Cardiac septum (tissue), 1 donor: ENCODE data around the gene ZXDC. TPM values are rescaled to one million over a fixed set of nuclear protein-coding genes. Genes with fewer than 3 reads are reported as not detected.
A peak's percentile ranks its signal among the peaks of the same experiment; 100 is the strongest.

Experiments used
- DNase-seq: peaks from one replicate; pipeline ENCODE4 v3.0.0-alpha.2; 2020; ENCODE audit warnings: low spot score
- intact Hi-C: fragments of 100-400 bp; cut with DNase I; formaldehyde crosslinking; loops from one replicate; pipeline ENCODE4 v1.14.0; 2022
- long read RNA-seq: library from polyadenylated mRNA; unstranded; transcript quantifications from one replicate; pipeline ENCODE4 v2.0.0, GENCODE V29; 2021
- total RNA-seq: library from RNA; stranded (reverse); fragmentation: NEBNext Ultra II Directional; extraction: Animal tissue kit (Norgen Biotek cat#: 25700); gene quantifications from one replicate; pipeline ENCODE4 v1.2.1, GENCODE V29; 2021
- donor health status: DM: no; HTN: no; CAD: no.

Gene ZXDC, protein sequence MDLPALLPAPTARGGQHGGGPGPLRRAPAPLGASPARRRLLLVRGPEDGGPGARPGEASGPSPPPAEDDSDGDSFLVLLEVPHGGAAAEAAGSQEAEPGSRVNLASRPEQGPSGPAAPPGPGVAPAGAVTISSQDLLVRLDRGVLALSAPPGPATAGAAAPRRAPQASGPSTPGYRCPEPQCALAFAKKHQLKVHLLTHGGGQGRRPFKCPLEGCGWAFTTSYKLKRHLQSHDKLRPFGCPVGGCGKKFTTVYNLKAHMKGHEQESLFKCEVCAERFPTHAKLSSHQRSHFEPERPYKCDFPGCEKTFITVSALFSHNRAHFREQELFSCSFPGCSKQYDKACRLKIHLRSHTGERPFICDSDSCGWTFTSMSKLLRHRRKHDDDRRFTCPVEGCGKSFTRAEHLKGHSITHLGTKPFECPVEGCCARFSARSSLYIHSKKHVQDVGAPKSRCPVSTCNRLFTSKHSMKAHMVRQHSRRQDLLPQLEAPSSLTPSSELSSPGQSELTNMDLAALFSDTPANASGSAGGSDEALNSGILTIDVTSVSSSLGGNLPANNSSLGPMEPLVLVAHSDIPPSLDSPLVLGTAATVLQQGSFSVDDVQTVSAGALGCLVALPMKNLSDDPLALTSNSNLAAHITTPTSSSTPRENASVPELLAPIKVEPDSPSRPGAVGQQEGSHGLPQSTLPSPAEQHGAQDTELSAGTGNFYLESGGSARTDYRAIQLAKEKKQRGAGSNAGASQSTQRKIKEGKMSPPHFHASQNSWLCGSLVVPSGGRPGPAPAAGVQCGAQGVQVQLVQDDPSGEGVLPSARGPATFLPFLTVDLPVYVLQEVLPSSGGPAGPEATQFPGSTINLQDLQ
- 22.0 TPM for total RNA-seq
- long read RNA-seq, full-length matches to known transcripts, result 24 of 49 reads
- long read RNA-seq, partial matches to known transcripts, result 5 of 49 reads
- long read RNA-seq, other reads (novel, unspliced or antisense), result 20 of 49 reads

DNA sequence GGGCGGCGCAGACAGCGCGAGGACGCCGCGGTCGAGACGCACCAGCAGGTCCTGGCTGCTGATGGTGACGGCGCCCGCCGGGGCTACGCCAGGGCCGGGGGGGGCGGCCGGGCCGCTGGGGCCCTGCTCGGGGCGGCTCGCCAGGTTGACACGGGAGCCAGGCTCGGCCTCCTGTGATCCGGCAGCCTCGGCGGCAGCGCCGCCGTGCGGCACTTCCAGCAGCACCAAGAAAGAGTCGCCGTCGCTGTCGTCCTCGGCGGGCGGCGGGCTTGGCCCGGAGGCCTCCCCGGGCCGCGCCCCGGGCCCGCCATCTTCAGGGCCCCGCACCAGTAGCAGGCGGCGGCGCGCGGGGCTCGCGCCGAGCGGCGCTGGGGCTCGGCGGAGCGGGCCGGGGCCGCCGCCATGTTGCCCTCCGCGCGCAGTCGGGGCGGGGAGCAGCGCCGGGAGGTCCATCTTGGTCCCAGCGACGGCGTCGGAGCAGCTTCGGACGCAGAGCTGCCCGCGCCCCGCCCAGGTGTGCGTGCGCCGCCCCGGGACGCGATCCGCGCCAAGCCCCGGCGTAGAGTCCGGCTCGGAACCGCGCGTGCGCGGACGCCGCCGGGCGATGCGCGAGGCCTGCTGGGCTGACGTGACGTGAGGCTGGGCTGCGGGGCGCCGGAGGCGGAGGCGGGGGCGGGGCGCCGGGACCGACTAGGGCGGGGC, at the start of gene ZXDC:
Gene ZXDC (minus strand): TSS at position 479 of the 702 bp plus-strand sequence. CDS start 26 bp downstream, at position 453.
- peak; percentile 99 for DNase-seq
- intact Hi-C loops, result loop anchor here (10.0 kb wide), 2 partner anchors 391 to 1199 kb away; partner anchors contain the start of genes ABTB1 and SLC41A3

DNA sequence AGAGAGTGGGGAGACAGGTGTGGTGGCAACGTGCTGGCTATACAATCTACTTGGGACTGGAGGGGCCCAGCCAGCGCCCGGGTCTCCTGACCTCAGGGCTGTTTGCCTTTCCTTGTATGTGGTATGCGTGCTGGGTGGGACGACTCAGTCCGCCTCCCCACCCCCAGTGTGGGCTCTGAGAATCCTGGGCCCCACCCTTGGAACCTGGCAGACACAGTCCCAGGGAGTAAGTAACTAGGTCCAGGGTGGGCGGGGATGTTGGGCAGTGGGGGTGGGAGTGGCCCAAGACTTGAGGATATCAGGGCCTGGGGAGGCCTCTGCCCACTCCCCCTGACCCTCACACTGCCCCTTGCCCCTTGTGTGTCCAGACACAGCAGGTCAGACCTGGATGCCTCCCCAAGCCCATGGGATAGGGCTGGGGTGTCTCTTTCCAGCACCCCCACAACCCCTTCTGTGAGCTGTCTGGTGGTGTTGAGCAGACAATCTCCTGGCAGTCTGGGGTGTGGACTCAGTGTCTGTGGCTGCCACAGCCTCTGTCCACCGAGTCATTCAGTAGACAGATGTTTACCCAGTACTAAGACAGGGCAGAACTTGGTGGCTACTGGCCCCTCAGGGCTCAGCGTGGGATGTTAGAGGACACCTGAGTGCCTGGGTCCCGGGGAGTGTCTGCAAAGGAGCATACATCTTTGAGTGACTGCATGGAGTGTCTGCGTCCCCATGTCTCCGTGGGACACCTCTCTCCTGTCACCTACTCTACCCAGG, 49.6 kb upstream of the ZXDC start:
- intact Hi-C loops, result no loop called here
- DNase-seq, result peak; percentile 49

DNA sequence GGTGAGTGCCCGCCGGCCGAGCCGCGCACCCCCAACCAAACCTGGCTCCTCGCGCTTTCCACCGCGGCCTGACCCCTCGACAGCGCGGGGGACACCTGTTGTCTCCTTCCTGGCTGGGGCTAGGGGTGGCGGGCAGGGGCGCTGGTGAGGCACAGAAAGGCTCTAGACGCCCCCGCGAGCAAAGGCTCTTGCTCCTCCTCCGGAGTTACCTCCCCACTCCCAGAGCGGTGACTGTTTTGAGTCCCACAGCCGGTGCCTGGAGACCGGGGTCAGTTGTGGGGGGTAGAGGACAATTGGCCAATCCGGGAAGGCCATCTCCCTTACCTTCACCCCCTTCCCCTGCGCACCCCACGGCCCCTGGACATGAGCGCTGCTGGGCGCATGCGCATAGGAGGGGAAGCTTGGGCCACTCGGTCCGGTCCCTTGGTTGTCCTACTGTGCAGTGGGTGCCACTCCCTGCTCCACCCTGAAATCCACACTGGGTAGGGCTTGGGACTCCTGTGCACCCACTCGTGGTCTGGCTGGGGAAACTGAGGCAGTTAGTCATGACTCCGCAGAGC, 48.8 kb upstream of the ZXDC start:
- peak; percentile 75 for DNase-seq
- intact Hi-C loops, result loop anchor here (5.0 kb wide), 2 partner anchors 933 to 1023 kb away; no protein-coding TSS in a partner anchor

DNA sequence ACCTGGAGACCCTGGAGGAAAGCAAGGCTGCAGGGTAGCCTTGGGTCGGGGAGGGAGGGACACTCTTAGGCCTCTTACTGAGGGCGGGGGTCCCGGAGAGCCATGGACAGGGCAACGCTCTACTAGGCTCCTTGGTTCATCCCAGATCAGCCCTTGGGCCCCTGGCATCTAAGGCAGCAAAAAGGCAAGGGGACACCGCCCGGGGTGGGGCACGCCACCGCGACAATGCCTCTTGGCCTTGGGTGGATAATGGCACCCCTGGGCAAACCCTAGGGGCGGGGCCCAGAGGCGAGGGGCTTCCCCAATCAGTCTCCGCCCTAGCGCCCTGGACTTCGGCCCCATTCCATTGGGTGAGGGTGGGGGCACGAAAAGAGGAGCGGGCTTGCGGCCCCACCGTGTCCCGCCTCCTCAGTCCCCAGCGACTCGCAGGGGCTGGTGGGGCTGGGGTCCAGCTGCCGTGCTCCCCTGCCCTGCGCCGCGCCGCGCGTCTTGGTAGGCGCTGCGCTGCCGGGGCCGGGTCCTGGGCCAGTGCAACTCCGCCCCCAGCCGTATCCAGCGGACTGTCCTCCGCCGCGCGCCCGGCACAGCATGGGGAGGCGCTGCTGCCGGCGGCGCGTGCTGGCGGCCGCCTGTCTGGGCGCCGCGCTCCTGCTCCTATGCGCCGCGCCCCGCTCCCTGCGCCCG, 48.2 kb upstream of the ZXDC start, which contains the start of gene CHST13:
Gene CHST13 (plus strand): TSS at position 411 of the 684 bp plus-strand sequence. CDS start 178 bp downstream, at position 589.
- intact Hi-C loops, result loop anchor here (2.0 to 5.0 kb wide), 3 partner anchors 45 to 1023 kb away; no protein-coding TSS in a partner anchor

DNA sequence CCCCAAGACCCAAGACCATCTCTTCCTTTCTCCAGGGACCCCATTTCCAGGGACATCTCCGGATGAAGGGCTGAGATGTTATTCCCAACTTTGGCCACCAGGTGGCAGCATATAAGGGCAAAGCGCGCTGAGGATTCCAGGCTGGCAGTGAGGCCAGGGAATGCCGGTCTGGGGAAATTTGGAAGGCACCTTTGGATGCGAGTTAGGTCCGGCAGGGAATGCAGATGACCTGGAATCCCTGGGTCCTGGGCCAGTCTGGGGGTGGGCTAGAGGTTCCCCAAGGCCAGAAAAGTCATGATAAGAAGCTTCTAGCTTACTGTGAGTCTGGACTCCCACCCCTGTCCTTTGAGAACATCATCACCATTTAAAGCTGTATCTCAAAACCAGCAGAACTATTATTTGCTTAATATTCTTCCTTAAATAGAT, 46.7 kb upstream of the ZXDC start:
- DNase-seq, result peak; percentile 78
- intact Hi-C loops, result loop anchor here (2.0 to 5.0 kb wide), 3 partner anchors 46 to 1025 kb away; no protein-coding TSS in a partner anchor

More for the DNA sequence above, 48.2 kb upstream of the ZXDC start, which contains the start of gene CHST13:
- DNase-seq, result peak; percentile 81

DNA sequence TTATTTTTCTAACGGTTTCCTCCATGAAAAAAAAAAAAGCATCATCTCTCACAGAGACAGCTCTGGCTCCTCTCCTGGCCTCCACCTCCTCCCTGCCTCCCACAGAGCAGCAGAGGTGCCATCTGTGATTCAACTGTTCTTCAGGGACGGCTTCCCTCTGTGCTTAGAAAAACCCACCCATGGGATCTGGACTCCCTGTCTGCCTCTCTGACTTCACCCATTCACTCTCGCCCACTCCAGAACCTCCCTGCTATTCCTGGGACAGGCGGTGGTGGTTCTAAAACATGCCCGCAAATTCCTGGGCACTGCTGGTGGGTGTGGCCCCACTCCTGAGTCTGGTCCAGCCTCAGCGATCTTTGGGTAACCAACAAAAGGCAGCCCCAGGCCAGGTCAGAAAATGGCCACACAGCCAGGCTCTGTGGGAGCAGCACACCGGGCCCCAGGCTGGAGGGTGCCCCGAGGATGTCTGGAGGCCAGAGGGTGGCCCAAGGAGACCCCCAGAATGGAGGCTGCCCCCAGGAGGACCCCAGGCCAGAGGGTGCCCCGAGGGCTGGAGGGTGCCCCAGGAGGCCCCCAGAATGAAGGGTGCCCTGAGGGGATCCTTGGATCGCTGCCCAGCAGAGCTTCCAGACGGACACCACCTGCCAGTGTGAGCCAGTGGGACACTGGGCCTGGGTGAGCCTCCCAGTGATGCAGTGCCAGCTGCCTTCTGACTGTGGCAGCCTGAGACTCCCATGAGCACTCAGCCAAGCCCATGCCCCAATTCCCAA, 45.6 kb upstream of the ZXDC start:
- intact Hi-C loops, result loop anchor here (5.0 kb wide), 2 partner anchors 936 to 1026 kb away; no protein-coding TSS in a partner anchor
- DNase-seq, result peak; percentile 39

DNA sequence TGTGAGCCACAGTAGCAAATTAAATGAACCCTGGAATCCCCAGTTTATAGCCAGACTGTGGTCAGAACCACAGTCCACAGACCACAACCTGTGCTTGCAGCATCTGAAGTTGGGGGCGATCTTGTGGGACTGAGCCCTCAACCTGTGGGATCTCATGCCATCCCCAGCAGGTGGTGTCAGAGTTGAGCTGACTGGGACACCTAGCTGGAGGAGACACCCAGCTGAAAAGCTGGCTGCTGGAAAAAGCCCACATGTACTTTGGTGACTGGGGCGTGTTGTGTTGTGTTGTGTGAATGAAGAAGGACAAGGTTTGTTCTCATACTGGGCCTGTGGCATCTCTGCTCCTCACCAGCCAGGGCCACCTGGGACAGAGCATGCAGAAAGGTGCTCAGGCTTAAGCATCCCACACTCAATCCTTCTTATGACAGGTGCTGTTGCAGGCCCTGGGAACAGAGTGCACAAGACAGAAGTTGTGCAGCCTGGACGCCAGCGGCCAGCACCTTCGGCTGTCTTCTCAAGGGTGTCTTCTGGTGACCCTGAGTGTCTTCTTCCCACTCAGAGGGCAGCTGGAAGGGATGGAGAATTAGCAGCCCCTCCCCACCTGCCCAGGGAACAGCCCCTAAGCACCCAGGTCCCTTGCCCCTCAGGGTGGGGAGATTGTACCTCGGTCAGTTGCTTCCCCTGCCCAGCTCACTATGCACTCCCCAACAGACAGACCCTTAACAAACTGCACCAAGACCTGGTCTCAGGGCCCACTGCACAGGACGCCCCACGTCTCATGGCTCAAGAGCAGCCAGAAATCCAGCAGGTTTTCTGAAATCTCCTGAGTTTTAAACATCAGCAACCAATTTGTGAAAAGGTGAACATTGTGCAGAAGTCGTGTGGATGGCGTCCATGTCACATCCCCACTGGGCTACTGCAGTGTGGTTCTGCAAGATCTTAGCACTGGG, 44.1 kb upstream of the ZXDC start:
- intact Hi-C loops, result loop anchor here (5.0 kb wide), 2 partner anchors 938 to 1028 kb away; no protein-coding TSS in a partner anchor
- DNase-seq, result peak; percentile 38

DNA sequence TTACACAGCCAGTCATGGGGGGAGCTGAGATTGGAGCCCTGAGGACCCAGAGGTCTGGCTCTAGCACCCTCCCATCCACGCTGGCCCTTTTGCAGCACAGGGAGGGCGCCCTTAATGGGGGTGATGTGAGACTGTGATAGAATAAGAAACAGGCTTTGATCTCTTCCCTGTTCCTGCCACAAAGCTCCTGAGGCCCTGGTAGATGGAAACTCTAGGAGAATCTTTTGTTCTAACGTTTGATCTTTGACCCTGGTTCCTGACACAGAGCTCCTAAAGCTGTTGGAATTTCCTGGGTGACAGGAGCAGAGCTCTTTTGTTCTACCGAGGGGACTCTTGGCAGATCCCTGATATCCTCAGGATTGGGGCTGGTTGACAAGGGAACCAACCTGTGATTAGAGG, 43.1 kb upstream of the ZXDC start:
- DNase-seq, result no peak
- intact Hi-C loops, result no loop called here

DNA sequence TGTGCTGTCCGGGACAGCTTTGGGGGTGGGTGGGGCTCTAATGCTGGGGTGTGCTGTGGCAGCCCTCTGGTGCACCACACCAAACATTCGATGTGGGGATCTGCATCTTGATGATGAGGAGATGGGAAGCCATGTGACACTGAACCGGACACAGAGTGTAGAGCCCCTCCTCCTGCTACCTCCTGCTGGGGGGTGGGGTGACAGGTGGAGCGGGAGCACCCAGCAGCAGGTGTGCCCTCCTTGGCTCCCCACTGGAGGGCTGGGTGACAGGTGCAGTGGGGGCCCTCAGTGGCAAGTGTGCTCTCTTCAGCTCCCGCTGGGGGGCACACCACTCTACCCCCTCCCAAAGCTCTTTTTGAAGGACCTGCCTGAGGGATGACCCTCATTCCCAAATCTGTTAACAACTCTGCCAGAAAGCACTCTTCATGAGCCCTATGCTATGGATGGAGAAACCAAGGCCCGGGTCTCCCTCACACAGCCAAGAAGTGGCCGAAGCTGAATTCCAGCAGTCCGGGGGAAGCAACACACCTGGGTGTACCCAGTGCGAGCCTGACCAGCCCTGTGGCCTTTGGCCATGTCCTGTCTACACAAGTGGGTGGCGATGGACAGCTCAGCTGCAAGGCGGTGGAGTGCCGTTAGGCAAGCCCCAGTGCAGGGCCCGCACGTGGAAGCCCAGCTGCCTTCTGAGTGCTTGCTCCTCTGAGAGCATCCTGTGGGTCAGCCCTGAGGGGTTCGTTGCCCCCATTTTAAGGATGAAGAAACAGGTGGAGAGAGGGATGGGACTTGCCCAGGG, 42.5 kb upstream of the ZXDC start:
- DNase-seq, result no peak

DNA sequence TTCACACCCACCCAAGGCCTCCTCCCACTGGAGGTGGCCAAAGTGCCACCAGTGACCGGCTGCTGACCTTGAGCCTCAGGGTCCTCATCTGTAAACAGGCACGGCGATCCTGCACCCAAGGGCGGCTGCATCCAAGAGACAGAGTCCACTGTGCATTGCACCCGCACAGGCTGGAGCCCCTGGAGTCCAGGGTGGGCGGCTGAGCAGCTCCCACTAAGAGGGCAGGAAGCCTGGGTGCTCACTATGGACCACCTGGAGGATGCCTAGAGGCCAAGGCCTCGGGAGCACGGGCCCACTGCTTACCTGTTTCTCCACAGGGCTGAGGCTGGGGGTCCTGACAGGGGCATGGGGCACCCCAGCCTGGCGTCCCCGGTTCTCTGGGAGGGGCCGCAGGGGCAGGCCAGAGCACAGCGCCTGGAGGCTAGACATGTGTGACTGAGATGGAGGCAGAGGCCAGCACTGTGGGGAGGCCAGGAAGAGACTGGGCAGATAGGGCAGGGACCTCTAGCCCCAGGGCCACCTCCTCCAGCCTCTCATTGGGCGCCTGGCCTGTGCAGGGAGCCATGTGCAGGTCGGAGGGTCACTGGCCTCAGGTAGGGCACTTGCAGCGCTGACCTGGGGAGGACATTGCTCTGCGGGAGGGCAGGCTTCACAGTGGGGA, 41.7 kb upstream of the ZXDC start, which contains the start of gene UROC1:
Gene UROC1 (minus strand): TSS at position 483 of the 661 bp plus-strand sequence. CDS start 54 bp downstream, at position 429.
- DNase-seq, result no peak
- intact Hi-C loops, result no loop called here

More for the DNA sequence above, 42.5 kb upstream of the ZXDC start:
- intact Hi-C loops, result no loop called here

DNA sequence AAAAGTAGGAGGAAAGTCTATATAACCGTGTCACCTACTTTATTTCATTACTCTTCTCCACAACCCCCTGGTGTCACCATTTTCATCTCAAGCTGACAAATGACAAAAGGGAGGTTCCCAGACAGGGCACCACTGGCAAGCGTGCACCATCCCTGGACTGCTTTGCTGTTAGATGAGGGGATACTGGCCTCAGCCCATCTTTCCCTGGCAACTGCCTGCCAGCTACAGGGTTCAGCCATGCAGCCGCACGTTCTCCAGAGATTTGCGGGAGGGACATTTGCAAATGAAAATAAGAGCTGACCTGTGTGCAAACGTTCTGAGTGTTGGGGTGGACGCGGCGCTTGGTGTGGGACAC, 41.2 kb upstream of the ZXDC start:
- intact Hi-C loops, result no loop called here
- no peak for DNase-seq

DNA sequence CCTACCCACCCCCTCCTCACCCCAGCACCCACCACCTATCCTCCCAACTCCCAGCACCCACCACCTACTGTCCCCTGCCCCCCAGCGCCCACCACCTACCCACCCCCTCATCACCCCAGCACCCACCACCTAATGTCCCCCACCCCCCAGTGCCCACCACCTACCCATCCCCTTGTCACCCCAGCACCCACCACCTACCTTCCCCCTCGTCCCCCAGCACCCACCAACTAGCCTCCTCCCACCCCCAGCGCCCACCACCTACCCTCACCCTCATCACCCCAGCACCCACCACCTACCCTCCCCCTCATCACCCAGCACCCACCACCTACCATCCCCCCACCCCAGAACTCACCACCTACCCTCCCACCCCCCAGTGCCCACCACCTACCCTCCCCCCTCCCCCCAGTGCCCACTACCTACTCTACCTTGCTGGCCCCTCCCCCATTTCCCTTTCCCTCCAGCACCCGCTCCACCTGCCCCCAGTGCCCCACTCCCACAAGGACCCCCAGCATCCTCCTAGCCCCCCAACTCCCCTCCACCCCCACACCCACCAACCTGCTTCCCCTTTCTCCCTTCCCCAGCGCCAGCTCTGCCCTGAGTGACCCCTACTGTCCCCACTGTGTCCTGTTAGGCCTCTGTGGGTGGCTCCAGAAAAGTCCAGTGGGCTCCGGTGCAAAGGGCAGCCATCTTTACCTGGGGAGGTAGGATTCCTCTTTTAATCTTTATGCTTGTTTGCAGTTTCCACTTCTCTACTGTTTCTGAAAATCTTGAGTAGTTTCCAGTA, 40.7 kb upstream of the ZXDC start:
- no peak for DNase-seq
- intact Hi-C loops, result no loop called here

DNA sequence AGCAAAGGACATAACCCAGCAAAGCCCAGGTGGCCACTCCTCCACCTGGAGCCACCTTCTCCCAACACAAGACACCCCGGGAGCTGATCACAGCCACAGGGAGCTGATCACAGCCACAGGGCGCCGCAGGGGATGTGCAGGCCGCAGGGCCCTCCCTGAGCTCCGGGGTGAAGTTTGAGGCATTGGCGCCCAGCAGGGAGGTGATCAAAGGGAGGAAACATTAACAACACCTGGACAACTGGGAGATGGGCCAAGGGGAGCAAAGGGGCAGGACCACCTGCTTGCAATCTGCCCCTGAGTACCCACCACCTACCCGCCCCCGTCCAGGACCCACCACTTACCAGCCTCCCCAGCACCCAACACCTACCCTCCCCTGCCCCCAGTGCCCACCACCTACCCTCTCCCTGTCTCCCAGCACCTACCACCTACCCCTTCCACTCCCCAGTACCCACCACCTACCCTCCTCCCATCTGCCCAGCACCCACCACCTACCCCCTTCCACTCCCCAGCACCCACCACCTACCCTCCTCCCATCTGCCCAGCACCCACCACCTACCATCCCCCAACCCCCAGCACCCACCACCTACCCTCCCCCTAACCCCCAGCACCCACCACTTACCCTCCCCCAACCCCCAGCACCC, 39.5 kb upstream of the ZXDC start:
- DNase-seq, result no peak
- intact Hi-C loops, result no loop called here
